Renal pelvis (tissue), 4 donors: ENCODE results near the gene RPRM. TPM values are rescaled to one million over a fixed set of nuclear protein-coding genes. Genes with fewer than 3 reads are reported as not detected.
"Not testable (repeated sequence)": the region's sequence is repeated elsewhere in the genome, so short reads cannot be mapped to it uniquely, and the experiment has no call there.

Experiments
- DNase-seq: peaks from one replicate; pipeline ENCODE4 v3.0.0-alpha.2; 2013
- polyA plus RNA-seq, 3 donors: library from polyadenylated mRNA; unstranded; fragments of 120-200 nt; gene quantifications; one replicate each; pipeline ENCODE4 v1.2.1, GENCODE V29; 2013; ENCODE audit not compliant: insufficient read length in 3 of 3

The RPRM gene
- polyA plus RNA-seq, 3 donors, result 1.3 to 4.8 (median 4.7) TPM

- no peak for DNase-seq
Observed at GRCh38 chr2:153470867-153471266, 7.7 kb downstream of the RPRM start.

- no peak for DNase-seq
Observed at GRCh38 chr2:153464395-153464794, 14.2 kb downstream of the RPRM start.

GRCh38 chr2:153462338-153462859 is 16.2 kb downstream of the RPRM start:
- no peak for DNase-seq

GRCh38 chr2:153461453-153461852 is 17.1 kb downstream of the RPRM start:
- no peak for DNase-seq

GRCh38 chr2:153455861-153456260 is 22.7 kb downstream of the RPRM start:
- DNase-seq, result no peak

- DNase-seq, result no peak
Observed at GRCh38 chr2:153455403-153455802, 23.2 kb downstream of the RPRM start.

GRCh38 chr2:153451611-153452010 is 27.0 kb downstream of the RPRM start:
- no peak for DNase-seq

- DNase-seq, result no peak
Observed at GRCh38 chr2:153443106-153443505, 35.5 kb downstream of the RPRM start.

- not testable (repeated sequence) for DNase-seq
Observed at GRCh38 chr2:153442616-153443015, 35.9 kb downstream of the RPRM start.

GRCh38 chr2:153440090-153440489 is 38.5 kb downstream of the RPRM start:
- DNase-seq, result not testable (repeated sequence)

GRCh38 chr2:153433403-153433802 is 45.2 kb downstream of the RPRM start:
- DNase-seq, result no peak

- no peak for DNase-seq
Observed at GRCh38 chr2:153432381-153432780, 46.2 kb downstream of the RPRM start.

GRCh38 chr2:153431114-153431513 is 47.4 kb downstream of the RPRM start:
- no peak for DNase-seq
